Stimulated activated CD4-positive, alpha-beta T cell treated with anti-CD3 and anti-CD28 coated beads, Interleukin-1b, Interleukin-23, amount 100 ng/mL, for 4 hours (primary cell): ENCODE measurements around the gene FGA.
"Not testable (repeated sequence)": the region's sequence is repeated elsewhere in the genome, so short reads cannot be mapped to it uniquely, and the experiment has no call there.

Experiments used
- DNase-seq, 2 donors: peaks; one replicate each; pipeline ENCODE4 v3.0.0-alpha.2; 2020; ENCODE audit warnings: low read depth in 2 of 2

FGA gene

GRCh38 chr4:154606728-154607723 is 16.5 kb upstream of the FGA start:
- no peak for DNase-seq

GRCh38 chr4:154604696-154605200 is 14.2 kb upstream of the FGA start:
- DNase-seq = no peak

GRCh38 chr4:154603033-154603943 is 12.7 kb upstream of the FGA start:
- DNase-seq = no peak

GRCh38 chr4:154602404-154603020 is 12.0 kb upstream of the FGA start:
- no peak for DNase-seq

GRCh38 chr4:154597798-154598774 is 7.5 kb upstream of the FGA start:
- no peak for DNase-seq

GRCh38 chr4:154597281-154597680 is 6.7 kb upstream of the FGA start:
- DNase-seq = not testable (repeated sequence)

GRCh38 chr4:154595807-154596206 is 5.3 kb upstream of the FGA start:
- no peak for DNase-seq

GRCh38 chr4:154594343-154594742 is 3.8 kb upstream of the FGA start:
- DNase-seq = not testable (repeated sequence)

GRCh38 chr4:154593868-154594267 is 3.3 kb upstream of the FGA start:
- DNase-seq = no peak

- no peak for DNase-seq
Measured at GRCh38 chr4:154591890-154592289, 1.3 kb upstream of the FGA start.

- no peak for DNase-seq
Measured at GRCh38 chr4:154589296-154590197, 995 bp downstream of the FGA start.

- no peak for DNase-seq
Measured at GRCh38 chr4:154588198-154588597, 2.3 kb downstream of the FGA start.

- DNase-seq = no peak
Measured at GRCh38 chr4:154586296-154587033, 4.1 kb downstream of the FGA start.

GRCh38 chr4:154585369-154586018 is 5.0 kb downstream of the FGA start:
- no peak for DNase-seq

GRCh38 chr4:154584259-154584658 is 6.3 kb downstream of the FGA start:
- DNase-seq = no peak

GRCh38 chr4:154583677-154584076 is 6.9 kb downstream of the FGA start:
- no peak for DNase-seq

- no peak for DNase-seq
Measured at GRCh38 chr4:154583230-154583629, 7.3 kb downstream of the FGA start.

- DNase-seq = no peak
Measured at GRCh38 chr4:154582723-154583122, 7.8 kb downstream of the FGA start.
